MM.1S (cell line): ENCODE data around the gene LMO7.

Experiments used
- DNase-seq: peaks from one replicate; pipeline ENCODE4 v3.0.0-alpha.2; 2015
- H2AFZ ChIP-seq: fragments of 300-600 bp; sonication (generic); 2 replicates; pipeline ENCODE4 v1.6.0; 2016; ENCODE audit warnings: antibody characterized with exemption, low read length
- H3F3A ChIP-seq: fragments of 300-600 bp; sonication (generic); 2 replicates; pipeline ENCODE4 v1.6.1; 2016; ENCODE audit warnings: mild to moderate bottlenecking, antibody characterized with exemption, low read length, moderate library complexity, mixed read lengths; ENCODE audit not compliant: insufficient read depth
- H3K27ac ChIP-seq: fragments of 300-600 bp; sonication (generic); 2 replicates; pipeline ENCODE4 v1.5.1; 2016; ENCODE audit warnings: mild to moderate bottlenecking, low read length
- H3K27me3 ChIP-seq: fragments of 300-600 bp; sonication (generic); replicated peaks from 2 replicates; pipeline ENCODE4 v1.6.0; 2016; ENCODE audit warnings: low read length; ENCODE audit not compliant: insufficient read depth
- H3K36me3 ChIP-seq: fragments of 300-600 bp; sonication (generic); replicated peaks from 2 replicates; pipeline ENCODE4 v1.6.1; 2016; ENCODE audit warnings: mild to moderate bottlenecking, low read length, mixed read lengths; ENCODE audit not compliant: insufficient read depth
- H3K4me1 ChIP-seq: fragments of 300-600 bp; sonication (generic); 2 replicates; pipeline ENCODE4 v1.6.1; 2016; ENCODE audit warnings: low read length, mixed read lengths
- H3K4me2 ChIP-seq: fragments of 300-600 bp; sonication (generic); 2 replicates; pipeline ENCODE4 v1.6.0; 2016; ENCODE audit warnings: low read depth, low read length
- H3K4me3 ChIP-seq: fragments of 300-600 bp; sonication (generic); 2 replicates; pipeline ENCODE4 v1.5.1; 2016; ENCODE audit warnings: low read length, mixed read lengths
- H3K79me2 ChIP-seq: fragments of 300-600 bp; sonication (generic); 2 replicates; pipeline ENCODE4 v1.6.1; 2016; ENCODE audit warnings: mixed run types, low read length, mixed read lengths
- H3K9ac ChIP-seq: fragments of 300-600 bp; sonication (generic); 2 replicates; pipeline ENCODE4 v1.6.1; 2016; ENCODE audit warnings: low read length, mixed read lengths
- H3K9me2 ChIP-seq: fragments of 300-600 bp; sonication (generic); replicated peaks from 2 replicates; pipeline ENCODE4 v1.6.1; 2016; ENCODE audit warnings: mild to moderate bottlenecking, low read length, mixed read lengths; ENCODE audit not compliant: insufficient read depth
- H3K9me3 ChIP-seq: fragments of 300-600 bp; sonication (generic); replicated peaks from 2 replicates; pipeline ENCODE4 v1.6.1; 2016; ENCODE audit warnings: mild to moderate bottlenecking, low read length, mixed read lengths; ENCODE audit not compliant: insufficient read depth
- H4K20me1 ChIP-seq: fragments of 300-600 bp; sonication (generic); 2 replicates; pipeline ENCODE4 v1.6.1; 2016; ENCODE audit warnings: mild to moderate bottlenecking, low read length, moderate library complexity, mixed read lengths; ENCODE audit not compliant: insufficient read depth
- CTCF ChIP-seq: fragments of 300-600 bp; sonication (generic); IDR thresholded peaks from 2 replicates; pipeline ENCODE4 v1.5.1; 2016; ENCODE audit warnings: antibody characterized with exemption, low read length, mixed read lengths
- EZH2 ChIP-seq: fragments of 300-600 bp; sonication (generic); optimal IDR thresholded peaks from 2 replicates; pipeline ENCODE3; 2017; ENCODE audit warnings: low read depth, mild to moderate bottlenecking, antibody characterized with exemption, low read length, mixed read lengths
- EZH2phosphoT487 ChIP-seq: fragments of 300-600 bp; sonication (generic); IDR thresholded peaks from 2 replicates; pipeline ENCODE4 v1.6.1; 2018; ENCODE audit warnings: antibody characterized with exemption, low read length

LMO7 gene

GRCh38 chr13:75700552-75700951, 64.4 kb downstream of the LMO7 start:
- H3K27me3 ChIP-seq = no peaks in the 10 kb centered on the region
- no peaks in the 10 kb centered on the region for H3K4me1 ChIP-seq
- H3F3A ChIP-seq = no peaks in the 10 kb centered on the region
- no peak overlapping the region for H3K4me3 ChIP-seq
- no peaks in the 10 kb centered on the region for H3K9me2 ChIP-seq
- no peak for DNase-seq
- H2AFZ ChIP-seq = no peak overlapping the region
- H3K79me2 ChIP-seq = no peaks in the 10 kb centered on the region
- TF ChIP-seq EZH2phosphoT487 (no peak), CTCF (no peak)
- no peak overlapping the region for H3K27ac ChIP-seq
- H3K4me2 ChIP-seq = no peak overlapping the region
- H3K36me3 ChIP-seq = no peaks in the 10 kb centered on the region
- no peak overlapping the region for H3K9ac ChIP-seq
- no peaks in the 10 kb centered on the region for H4K20me1 ChIP-seq
- no peaks in the 10 kb centered on the region for H3K9me3 ChIP-seq

DNA sequence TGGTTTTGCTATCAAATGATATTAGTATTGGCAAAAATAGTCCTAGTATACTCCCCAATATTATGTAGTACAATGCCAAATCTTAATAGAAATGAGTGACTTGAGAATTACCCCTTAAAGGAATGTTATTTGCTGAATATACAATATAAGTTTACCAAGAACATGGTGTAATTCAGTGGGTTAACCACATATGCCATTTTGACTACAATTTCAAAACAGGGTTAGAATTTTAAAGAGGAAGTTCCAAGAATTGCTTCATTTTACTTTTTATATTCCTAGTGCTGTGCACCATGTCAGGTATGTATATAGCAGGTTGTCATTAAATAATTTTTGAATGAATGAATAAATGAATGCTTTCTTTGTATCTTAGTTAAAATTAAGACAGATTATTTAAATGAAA, 66.3 kb downstream of the LMO7 start:
- Histone ChIP-seq H3F3A (no peaks in the 10 kb centered on the region), H3K9ac (no peak overlapping the region), H3K27me3 (no peaks in the 10 kb centered on the region), H2AFZ (no peak overlapping the region), H3K4me2 (no peak overlapping the region), H3K36me3 (no peaks in the 10 kb centered on the region), H3K79me2 (no peaks in the 10 kb centered on the region), H4K20me1 (no peaks in the 10 kb centered on the region), H3K4me1 (no peaks in the 10 kb centered on the region), H3K4me3 (no peak overlapping the region), H3K9me2 (no peaks in the 10 kb centered on the region), H3K27ac (no peak overlapping the region), H3K9me3 (no peaks in the 10 kb centered on the region)
- TF ChIP-seq EZH2 (no peak), CTCF (no peak), EZH2phosphoT487 (no peak)
- DNase-seq = no peak

- Histone ChIP-seq H2AFZ (no peak overlapping the region), H3K4me1 (no peaks in the 10 kb centered on the region), H3K4me2 (no peak overlapping the region), H3K9ac (no peak overlapping the region), H3K36me3 (no peaks in the 10 kb centered on the region), H3K9me3 (no peaks in the 10 kb centered on the region), H3K27me3 (no peaks in the 10 kb centered on the region), H3K9me2 (no peaks in the 10 kb centered on the region), H4K20me1 (no peaks in the 10 kb centered on the region), H3K27ac (no peak overlapping the region), H3K79me2 (no peaks in the 10 kb centered on the region), H3F3A (no peaks in the 10 kb centered on the region), H3K4me3 (no peak overlapping the region)
- DNase-seq = no peak
- no peak for TF ChIP-seq CTCF
- no peak for TF ChIP-seq EZH2
- TF ChIP-seq EZH2phosphoT487 = no peak
Observed at GRCh38 chr13:75703769-75704168, 67.6 kb downstream of the LMO7 start.
